A549 (cell line): ENCODE results near the gene PAPSS2. TPM values are rescaled to one million over a fixed set of nuclear protein-coding genes. Genes with fewer than 3 reads are reported as not detected.

Source experiments
- ATAC-seq, 2 experiments: fragments of 200-7000 bp in 1 of 2; fragments of >200 bp in 1 of 2; cut with Nextera tagmentation in 1 of 2; cut with Tn5 transposase in 1 of 2; 3 replicates each; pipeline versions ENCODE4 v1.8.0 to v1.9.1; 2018 to 2020; ENCODE audit warnings: mild to moderate bottlenecking in 1 of 2, moderate library complexity in 1 of 2
- CTCF ChIA-PET: fragments of 300-600 bp; sonication (Branson Sonifier 250); formaldehyde crosslinking; extraction: SDS; loops from one replicate; lab custom pipeline; 2021; ENCODE audit warnings: antibody characterized with exemption, inconsistent platforms; lab: Yijun Ruan, JAX
- POLR2A ChIA-PET: fragments of 350-600 bp; formaldehyde crosslinking; extraction: SDS; loops from one replicate; lab custom pipeline; 2021; ENCODE audit warnings: antibody characterized with exemption, inconsistent platforms; lab: Yijun Ruan, JAX
- DNase-seq, 2 experiments: peaks; one replicate each; pipeline versions ENCODE4 v3.0.0 to v3.0.0-alpha.2; 2011 to 2016; ENCODE audit warnings: low read depth in 1 of 2, low spot score in 1 of 2
- FAIRE-seq: peaks from 2 replicates; lab custom pipeline; 2011; peaks lifted over from hg19 to GRCh38; lab: Jason Lieb, UNC
- H3K27ac ChIP-seq, 2 experiments: fragments of >200 bp; sonication (Bioruptor Twin); formaldehyde crosslinking; 3 replicates each; pipeline ENCODE4 v1.5.1; 2016 to 2017
- H3K4me1 ChIP-seq: fragments of >200 bp; sonication (Bioruptor Twin); formaldehyde crosslinking; 3 replicates; pipeline ENCODE4 v1.6.1; 2016
- H3K4me2 ChIP-seq: fragments of >200 bp; sonication (Bioruptor Twin); formaldehyde crosslinking; 3 replicates; pipeline ENCODE4 v1.6.1; 2016
- H3K4me3 ChIP-seq: fragments of >200 bp; sonication (Bioruptor Twin); formaldehyde crosslinking; 3 replicates; pipeline ENCODE4 v1.5.1; 2016
- H3K9me3 ChIP-seq: fragments of >200 bp; sonication (Bioruptor Twin); formaldehyde crosslinking; 3 replicates; pipeline ENCODE4 v1.6.1; 2016
- CBX2 ChIP-seq: fragments of 200-600 bp; sonication (generic); IDR thresholded peaks from 2 replicates; pipeline ENCODE4 v1.6.1; 2016; ENCODE audit warnings: low read depth, mild to moderate bottlenecking, borderline replicate concordance
- CHD2 ChIP-seq: fragments of 150-350 bp; IDR thresholded peaks from 2 replicates; pipeline ENCODE4 v1.6.1; 2014; ENCODE audit warnings: low read length; ENCODE audit not compliant: partially characterized antibody
- CHD4 ChIP-seq: fragments of 200-600 bp; sonication (generic); IDR thresholded peaks from 2 replicates; pipeline ENCODE4 v1.6.1; 2016; ENCODE audit warnings: antibody characterized with exemption, mild to moderate bottlenecking, borderline replicate concordance
- EHMT2 ChIP-seq: fragments of 200-600 bp; sonication (generic); IDR thresholded peaks from 2 replicates; pipeline ENCODE4 v1.6.1; 2016; ENCODE audit warnings: antibody characterized with exemption, low read depth, mild to moderate bottlenecking, moderate library complexity
- ESRRA ChIP-seq: fragments of 150-350 bp; IDR thresholded peaks from 2 replicates; pipeline ENCODE4 v1.6.1; 2014; ENCODE audit warnings: mild to moderate bottlenecking, low read length, borderline replicate concordance
- FOSB ChIP-seq: fragments of 250-450 bp; sonication (Bioruptor Pico); IDR thresholded peaks from 2 replicates; pipeline ENCODE4 v1.5.0; 2020; ENCODE audit warnings: mild to moderate bottlenecking, moderate library complexity
- FOSL2 ChIP-seq, 2 experiments: fragments of 450-650 bp in 1 of 2; fragments of >200 bp in 1 of 2; sonication (Bioruptor Twin) in 1 of 2; formaldehyde crosslinking; IDR thresholded peaks; 2 replicates each; pipeline versions ENCODE4 v1.5.0 to v1.6.1; 2016 to 2020; ENCODE audit warnings: mild to moderate bottlenecking in 1 of 2, moderate library complexity in 1 of 2
- FOXS1 ChIP-seq: fragments of 250-450 bp; sonication (Bioruptor Pico); IDR thresholded peaks from 2 replicates; pipeline ENCODE4 v1.5.0; 2020; ENCODE audit warnings: mild to moderate bottlenecking, moderate library complexity
- HEYL ChIP-seq: fragments of 250-450 bp; sonication (Bioruptor Pico); IDR thresholded peaks from 2 replicates; pipeline ENCODE4 v1.8.0; 2021; ENCODE audit warnings: mild to moderate bottlenecking, moderate library complexity
- HOXB13 ChIP-seq: fragments of 250-450 bp; sonication (Bioruptor Pico); IDR thresholded peaks from 2 replicates; pipeline ENCODE4 v1.5.0; 2020; ENCODE audit warnings: low read depth, mild to moderate bottlenecking, moderate library complexity
- JUN ChIP-seq, 2 experiments: fragments of >200 bp; sonication (Bioruptor Twin); formaldehyde crosslinking; IDR thresholded peaks; 2 replicates in 1 of 2; 3 replicates in 1 of 2; pipeline ENCODE4 v1.6.1; 2016 to 2017
- MAZ ChIP-seq: fragments of 150-350 bp; IDR thresholded peaks from 2 replicates; pipeline ENCODE4 v1.6.1; 2014; ENCODE audit warnings: antibody characterized with exemption, low read depth, low read length, borderline replicate concordance
- NFE2L2 ChIP-seq: fragments of 150-350 bp; conservative IDR thresholded peaks from 2 replicates; pipeline ENCODE4 v1.6.1; 2014; ENCODE audit warnings: low read length
- POLR2A ChIP-seq: IDR thresholded peaks from 2 replicates; pipeline ENCODE4 v1.6.1; 2012; ENCODE audit warnings: mild to moderate bottlenecking, low read length
- RAD21 ChIP-seq, 2 experiments: fragments of >200 bp in 1 of 2; sonication (Bioruptor Twin) in 1 of 2; formaldehyde crosslinking in 1 of 2; IDR thresholded peaks in 1 of 2; conservative IDR thresholded peaks in 1 of 2; 2 replicates in 1 of 2; 3 replicates in 1 of 2; pipeline ENCODE4 v1.6.1; 2012 to 2018; ENCODE audit warnings: inconsistent platforms in 1 of 2
- TFCP2L1 ChIP-seq: fragments of 250-450 bp; sonication (Bioruptor Pico); IDR thresholded peaks from 2 replicates; pipeline ENCODE4 v1.5.0; 2021; ENCODE audit warnings: mild to moderate bottlenecking
- ZFP36 ChIP-seq: fragments of 450-650 bp; IDR thresholded peaks from 2 replicates; pipeline ENCODE4 v1.6.1; 2014; ENCODE audit warnings: borderline replicate concordance; ENCODE audit not compliant: partially characterized antibody
- ZSCAN20 ChIP-seq: fragments of 250-450 bp; sonication (Bioruptor Pico); IDR thresholded peaks from 2 replicates; pipeline ENCODE4 v1.8.0; 2022; ENCODE audit warnings: mild to moderate bottlenecking, moderate library complexity
- WGBS: methylation state at CpG from one replicate; pipeline ENCODE4 v1.1.6; 2017; ENCODE audit errors: missing lambda C conversion rate; 5-methylcytosine and 5-hydroxymethylcytosine counted together
- polyA plus RNA-seq, 4 experiments: library from polyadenylated mRNA; depleted of rRNA in 3 of 4; stranded (reverse); fragments of >200 nt; fragmentation: RNase III in 1 of 4; extraction: RNeasy Plus Mini Kit Qiagen cat#74134 plus additional on column Dnase treatment in 1 of 4; gene quantifications; 2 replicates in 3 of 4; 3 replicates in 1 of 4; pipeline ENCODE4 v1.2.3, GENCODE V29; 2011 to 2017
- TF ChIP-seq, protein P1 (sequence below): fragments of >200 bp; sonication (Bioruptor Twin); formaldehyde crosslinking; IDR thresholded peaks from 3 replicates; pipeline ENCODE4 v1.6.1; 2016
- TF ChIP-seq, protein P2 (sequence below): fragments of >200 bp; sonication (Bioruptor Twin); formaldehyde crosslinking; IDR thresholded peaks from 3 replicates; pipeline ENCODE4 v1.5.1; 2016

Gene PAPSS2
- polyA plus RNA-seq, 2 of the 4 experiments (the other 2 are of a cell fraction) = 27.7 to 29.0 TPM

DNA sequence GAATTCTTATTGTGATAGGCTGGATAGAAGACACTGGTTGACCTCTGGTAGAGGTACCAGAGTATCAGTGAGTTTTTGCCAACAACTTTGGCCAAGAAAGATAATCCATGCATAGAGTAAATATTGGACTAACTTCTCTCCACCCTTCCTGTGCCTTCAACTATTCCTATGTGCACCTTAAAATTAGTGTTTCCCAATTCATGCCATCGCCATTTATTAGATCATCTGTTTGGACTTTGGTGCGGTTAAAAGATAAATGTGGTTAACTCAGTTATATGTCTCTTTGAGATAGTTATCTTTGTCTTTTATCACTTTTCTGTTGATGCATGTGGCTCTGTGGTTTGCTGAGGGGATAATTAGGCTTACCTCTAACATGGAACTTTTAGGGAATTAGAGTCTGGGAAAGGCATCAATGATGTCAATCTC lies 4.6 kb downstream of the PAPSS2 start (continued):
- no peak for TF ChIP-seq CHD2

DNA sequence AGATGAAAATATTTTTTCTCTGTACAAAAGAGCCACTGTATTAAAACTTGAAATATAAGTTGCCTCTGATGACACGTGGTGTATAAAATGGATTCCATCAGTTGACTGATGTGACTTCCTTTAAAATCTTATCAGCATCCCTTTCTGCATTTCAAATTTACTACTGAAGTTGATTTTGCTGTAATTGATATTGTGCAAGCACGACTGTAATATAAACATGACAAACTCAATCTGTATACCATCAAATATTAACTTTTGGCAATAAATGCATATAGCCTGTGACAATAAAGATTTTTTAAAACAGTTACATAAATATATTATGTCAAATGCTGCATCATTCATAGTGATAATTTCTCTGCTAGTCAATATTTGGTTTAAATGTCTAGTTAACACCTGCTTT lies 7.8 kb downstream of the PAPSS2 start:
- TF ChIP-seq NFE2L2 (no peak), MAZ (no peak), POLR2A (no peak), HOXB13 (CRISPR knock-in tag) (no peak), FOSB (CRISPR knock-in tag) (no peak), JUN (IDR thresholded peaks at IDR 0.05) (no peak), ESRRA (no peak), HEYL (no peak), RAD21 (conservative IDR thresholded peaks at IDR 0.05 in 1 of 2, IDR thresholded peaks at IDR 0.05 in 1 of 2) (no peak), FOSL2 (IDR thresholded peaks at IDR 0.05) (no peak), FOSL2 (CRISPR knock-in tag; IDR thresholded peaks at IDR 0.05) (no peak), ZFP36 (no peak), FOXS1 (CRISPR knock-in tag) (no peak), TFCP2L1 (CRISPR knock-in tag) (no peak), CHD4 (no peak), EHMT2 (no peak)
- TF ChIP-seq, protein P1, sequence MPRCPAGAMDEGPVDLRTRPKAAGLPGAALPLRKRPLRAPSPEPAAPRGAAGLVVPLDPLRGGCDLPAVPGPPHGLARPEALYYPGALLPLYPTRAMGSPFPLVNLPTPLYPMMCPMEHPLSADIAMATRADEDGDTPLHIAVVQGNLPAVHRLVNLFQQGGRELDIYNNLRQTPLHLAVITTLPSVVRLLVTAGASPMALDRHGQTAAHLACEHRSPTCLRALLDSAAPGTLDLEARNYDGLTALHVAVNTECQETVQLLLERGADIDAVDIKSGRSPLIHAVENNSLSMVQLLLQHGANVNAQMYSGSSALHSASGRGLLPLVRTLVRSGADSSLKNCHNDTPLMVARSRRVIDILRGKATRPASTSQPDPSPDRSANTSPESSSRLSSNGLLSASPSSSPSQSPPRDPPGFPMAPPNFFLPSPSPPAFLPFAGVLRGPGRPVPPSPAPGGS = no peak
- ATAC-seq = no peak
- Histone ChIP-seq H3K4me2 (no peak overlapping the region), H3K4me3 (no peak overlapping the region), H3K4me1 (peaks cover 3% of the 10 kb centered on the region), H3K27ac (no peak overlapping the region), H3K9me3 (no peaks in the 10 kb centered on the region)
- POLR2A ChIA-PET = no interaction called here
- WGBS = 79% methylated on average over 2 of the region's 2 CpGs
- no peak for DNase-seq
- CTCF ChIA-PET = interaction anchor here (0.9 to 1.3 kb wide), 2 partner anchors 25 to 67 kb away, joined by 3 to 6 read pairs; no protein-coding TSS in a partner anchor
- no peak for FAIRE-seq

DNA sequence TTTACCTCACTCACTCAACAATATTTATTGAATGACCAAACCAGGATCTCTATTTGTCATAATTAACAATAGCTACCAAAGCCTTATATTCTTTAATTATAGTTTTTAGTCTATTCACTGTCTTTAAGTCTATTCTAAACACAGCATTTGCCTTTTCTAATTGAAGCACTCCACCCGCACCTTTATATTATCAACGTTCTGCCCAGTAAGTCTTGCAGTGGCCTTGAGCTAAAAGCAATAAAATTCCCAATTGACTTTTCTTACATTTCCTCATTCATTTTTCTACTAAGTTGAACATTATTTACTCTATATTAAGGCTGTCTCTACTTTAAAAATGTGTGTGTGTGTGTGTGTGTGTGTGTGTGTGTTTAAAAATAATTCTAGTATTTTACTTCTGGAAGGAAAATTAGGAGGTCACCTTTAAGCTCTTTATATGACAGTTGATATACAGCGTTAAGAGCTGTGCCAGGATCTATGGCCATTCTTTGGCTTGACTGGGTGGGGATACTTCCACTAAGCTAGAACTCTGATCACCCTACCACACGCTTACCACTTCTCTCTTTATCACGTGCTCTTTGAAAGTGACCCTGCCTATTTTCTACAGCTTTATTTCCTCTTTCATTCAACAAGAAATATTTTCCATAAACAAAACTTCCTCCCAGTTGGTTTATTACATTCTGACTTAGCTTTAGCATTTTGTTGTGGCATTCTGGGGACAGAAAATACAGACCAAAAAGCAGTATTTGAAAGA lies 8.8 kb downstream of the PAPSS2 start:
- Histone ChIP-seq H3K4me1 (no peaks in the 10 kb centered on the region), H3K4me2 (no peak overlapping the region), H3K27ac (no peak overlapping the region), H3K4me3 (no peak overlapping the region), H3K9me3 (no peaks in the 10 kb centered on the region)
- TF ChIP-seq, protein P2, sequence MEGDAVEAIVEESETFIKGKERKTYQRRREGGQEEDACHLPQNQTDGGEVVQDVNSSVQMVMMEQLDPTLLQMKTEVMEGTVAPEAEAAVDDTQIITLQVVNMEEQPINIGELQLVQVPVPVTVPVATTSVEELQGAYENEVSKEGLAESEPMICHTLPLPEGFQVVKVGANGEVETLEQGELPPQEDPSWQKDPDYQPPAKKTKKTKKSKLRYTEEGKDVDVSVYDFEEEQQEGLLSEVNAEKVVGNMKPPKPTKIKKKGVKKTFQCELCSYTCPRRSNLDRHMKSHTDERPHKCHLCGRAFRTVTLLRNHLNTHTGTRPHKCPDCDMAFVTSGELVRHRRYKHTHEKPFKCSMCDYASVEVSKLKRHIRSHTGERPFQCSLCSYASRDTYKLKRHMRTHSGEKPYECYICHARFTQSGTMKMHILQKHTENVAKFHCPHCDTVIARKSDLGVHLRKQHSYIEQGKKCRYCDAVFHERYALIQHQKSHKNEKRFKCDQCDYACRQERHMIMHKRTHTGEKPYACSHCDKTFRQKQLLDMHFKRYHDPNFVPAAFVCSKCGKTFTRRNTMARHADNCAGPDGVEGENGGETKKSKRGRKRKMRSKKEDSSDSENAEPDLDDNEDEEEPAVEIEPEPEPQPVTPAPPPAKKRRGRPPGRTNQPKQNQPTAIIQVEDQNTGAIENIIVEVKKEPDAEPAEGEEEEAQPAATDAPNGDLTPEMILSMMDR = no peak
- TF ChIP-seq HOXB13 (CRISPR knock-in tag) (no peak), CBX2 (no peak), CHD4 (no peak), ZSCAN20 (CRISPR knock-in tag) (no peak), ZFP36 (no peak), ESRRA (no peak)
- no peak for FAIRE-seq
- ChIA-PET POLR2A (no interaction called here), CTCF (interaction anchor here (0.7 to 1.3 kb wide), 2 partner anchors 66 to 270 kb away, joined by 3 to 6 read pairs; no protein-coding TSS in a partner anchor)
- no peak for ATAC-seq
- WGBS = 85% methylated on average over 5 of the region's 5 CpGs
- no peak for DNase-seq
